ENCODE results near the gene RBM27.
"Not testable (repeated sequence)": the region's sequence is repeated elsewhere in the genome, so short reads cannot be mapped to it uniquely, and the experiment has no call there.

The RBM27 gene, protein sequence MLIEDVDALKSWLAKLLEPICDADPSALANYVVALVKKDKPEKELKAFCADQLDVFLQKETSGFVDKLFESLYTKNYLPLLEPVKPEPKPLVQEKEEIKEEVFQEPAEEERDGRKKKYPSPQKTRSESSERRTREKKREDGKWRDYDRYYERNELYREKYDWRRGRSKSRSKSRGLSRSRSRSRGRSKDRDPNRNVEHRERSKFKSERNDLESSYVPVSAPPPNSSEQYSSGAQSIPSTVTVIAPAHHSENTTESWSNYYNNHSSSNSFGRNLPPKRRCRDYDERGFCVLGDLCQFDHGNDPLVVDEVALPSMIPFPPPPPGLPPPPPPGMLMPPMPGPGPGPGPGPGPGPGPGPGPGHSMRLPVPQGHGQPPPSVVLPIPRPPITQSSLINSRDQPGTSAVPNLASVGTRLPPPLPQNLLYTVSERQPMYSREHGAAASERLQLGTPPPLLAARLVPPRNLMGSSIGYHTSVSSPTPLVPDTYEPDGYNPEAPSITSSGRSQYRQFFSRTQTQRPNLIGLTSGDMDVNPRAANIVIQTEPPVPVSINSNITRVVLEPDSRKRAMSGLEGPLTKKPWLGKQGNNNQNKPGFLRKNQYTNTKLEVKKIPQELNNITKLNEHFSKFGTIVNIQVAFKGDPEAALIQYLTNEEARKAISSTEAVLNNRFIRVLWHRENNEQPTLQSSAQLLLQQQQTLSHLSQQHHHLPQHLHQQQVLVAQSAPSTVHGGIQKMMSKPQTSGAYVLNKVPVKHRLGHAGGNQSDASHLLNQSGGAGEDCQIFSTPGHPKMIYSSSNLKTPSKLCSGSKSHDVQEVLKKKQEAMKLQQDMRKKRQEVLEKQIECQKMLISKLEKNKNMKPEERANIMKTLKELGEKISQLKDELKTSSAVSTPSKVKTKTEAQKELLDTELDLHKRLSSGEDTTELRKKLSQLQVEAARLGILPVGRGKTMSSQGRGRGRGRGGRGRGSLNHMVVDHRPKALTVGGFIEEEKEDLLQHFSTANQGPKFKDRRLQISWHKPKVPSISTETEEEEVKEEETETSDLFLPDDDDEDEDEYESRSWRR

DNA sequence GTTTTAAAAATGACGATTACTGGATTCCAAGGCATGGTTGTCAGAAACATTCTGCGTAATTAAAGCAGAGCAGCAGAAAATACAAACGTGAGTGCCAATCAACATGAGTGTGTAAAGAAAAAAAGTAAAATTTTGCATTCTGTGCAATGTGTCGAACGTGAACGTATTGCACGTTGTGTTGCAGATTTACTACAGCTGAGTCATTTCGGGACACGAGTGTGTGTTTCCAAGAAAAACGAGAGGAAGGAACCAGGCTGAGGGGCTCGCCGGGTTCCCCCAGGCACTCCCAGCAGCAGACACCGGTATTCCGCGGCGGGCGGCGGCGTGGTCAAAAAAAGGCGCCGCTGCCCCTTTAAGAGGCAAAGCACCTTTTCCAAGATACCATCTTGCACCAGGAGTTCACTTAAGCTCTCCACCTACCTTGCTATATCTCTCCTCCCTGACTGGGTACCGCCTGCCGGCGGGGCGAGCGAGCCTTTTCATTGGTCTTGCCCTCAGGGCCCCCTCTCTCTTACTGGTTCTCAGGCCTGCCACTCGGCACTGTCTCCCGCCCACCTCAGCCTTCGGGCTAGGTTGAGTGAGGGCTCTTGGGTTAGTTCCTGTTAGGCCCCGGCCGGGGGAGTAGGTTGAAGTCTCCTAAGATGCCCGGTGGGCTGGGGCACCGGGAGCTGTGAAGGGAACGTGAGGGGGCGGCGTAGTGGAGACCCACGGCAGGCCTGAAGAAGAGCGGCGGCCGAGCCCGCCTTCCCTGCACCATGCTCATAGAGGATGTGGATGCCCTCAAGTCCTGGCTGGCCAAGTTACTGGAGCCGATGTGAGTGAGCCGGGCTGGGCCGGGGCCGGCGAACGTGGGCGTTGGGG is at the start of gene RBM27:
TSS of gene RBM27 (plus strand) at position 595 of the 861 bp plus-strand sequence. CDS start at position 756, 161 bp downstream.
- DNase-seq (ENCODE audit: low read depth, low spot score): peak; percentile 99

DNA sequence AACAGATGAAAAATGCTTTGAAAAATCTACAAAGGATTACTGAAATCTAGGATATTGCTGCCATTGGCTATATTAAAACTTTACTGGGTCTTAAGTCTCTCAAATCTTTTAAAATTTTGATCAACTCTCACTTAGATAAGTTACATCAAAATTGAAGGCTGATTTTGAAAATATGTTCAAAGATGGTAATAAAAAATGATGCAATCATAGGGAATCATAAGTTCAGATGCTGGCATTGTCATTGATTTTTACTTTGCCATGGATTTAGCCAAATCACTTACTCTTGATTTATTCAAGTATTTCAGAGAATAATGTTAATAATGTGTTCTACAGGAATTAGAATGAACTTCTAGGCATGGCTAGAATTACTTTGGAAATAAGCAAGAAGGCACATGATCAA is 45.1 kb upstream of the RBM27 start:
- no peak for DNase-seq (ENCODE audit: low read depth, low spot score)

DNA sequence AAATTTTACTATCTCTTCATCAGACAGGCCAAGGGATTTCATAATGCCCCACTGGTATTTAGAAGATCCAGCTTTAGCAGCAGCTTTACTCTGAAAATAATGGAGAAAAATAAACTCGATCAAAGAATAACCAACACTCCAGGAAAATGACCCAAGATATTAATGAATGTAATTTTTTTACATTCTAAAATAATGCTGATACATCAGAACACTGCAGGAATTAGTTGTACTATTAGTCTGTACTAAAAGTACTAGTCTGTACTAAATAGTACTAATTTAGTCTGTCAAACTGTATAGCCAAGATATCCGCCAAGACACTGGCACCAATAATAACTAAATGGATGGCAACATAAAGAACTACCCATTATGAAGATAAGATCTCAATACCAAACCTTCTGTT is 39.0 kb upstream of the RBM27 start:
- DNase-seq (ENCODE audit: low read depth, low spot score): no peak

DNA sequence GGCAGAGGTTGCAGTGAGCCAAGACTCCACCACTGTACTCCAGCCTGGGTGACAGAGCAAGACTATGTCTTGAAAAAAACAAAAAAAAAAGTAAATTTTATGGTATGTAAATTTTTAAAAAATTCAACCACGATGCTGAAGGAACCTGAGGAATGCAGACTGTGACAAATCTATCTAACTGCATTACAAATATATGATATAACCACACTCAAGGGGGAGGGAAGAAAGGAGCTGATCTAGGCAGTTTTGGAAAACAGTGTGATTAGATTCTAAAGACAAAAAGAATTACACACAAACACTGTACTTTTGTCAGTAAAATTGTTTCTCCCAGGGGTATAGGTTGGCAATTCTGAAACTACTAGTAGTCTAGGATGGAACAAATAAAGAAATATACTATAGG is 37.9 kb upstream of the RBM27 start:
- peak; percentile 20 for DNase-seq (ENCODE audit: low read depth, low spot score)

DNA sequence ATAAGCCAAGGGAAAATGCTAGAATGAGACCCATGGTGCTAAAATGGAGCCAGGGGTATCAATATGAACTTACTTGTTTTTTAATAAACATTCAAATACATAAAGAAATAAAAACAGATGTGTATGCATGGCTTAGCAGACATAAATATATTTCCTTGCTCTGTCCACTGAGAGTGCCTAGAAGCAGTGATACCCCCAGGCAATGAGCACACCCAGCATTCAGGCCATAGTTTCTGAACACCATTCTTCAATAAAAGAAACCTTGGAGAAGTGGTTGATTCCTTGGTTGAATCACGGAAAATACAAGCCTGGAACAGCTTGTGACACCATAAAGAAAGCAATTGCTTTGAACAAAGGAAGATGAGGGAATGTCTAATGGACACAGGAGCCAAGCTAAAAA is 37.5 kb upstream of the RBM27 start:
- DNase-seq (ENCODE audit: low read depth, low spot score): no peak

DNA sequence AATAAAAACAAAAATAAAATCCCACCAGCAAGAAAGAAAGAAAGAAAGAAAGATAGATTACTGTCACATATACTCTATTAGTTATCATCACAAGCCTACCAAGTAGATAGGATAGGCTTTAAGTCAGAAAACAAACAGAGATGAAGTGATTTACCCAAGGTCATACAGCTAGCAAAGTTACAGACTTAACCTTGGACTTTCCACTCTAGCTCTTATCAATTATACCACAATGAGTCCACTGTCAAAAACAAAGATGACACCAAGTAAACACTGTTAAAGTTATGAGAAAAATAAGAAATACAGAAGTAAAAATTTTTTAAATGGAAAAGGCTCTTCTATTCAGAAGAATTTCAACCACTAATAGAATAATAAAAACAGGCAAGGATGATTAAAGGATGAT is 34.3 kb upstream of the RBM27 start:
- no peak for DNase-seq (ENCODE audit: low read depth, low spot score)

DNA sequence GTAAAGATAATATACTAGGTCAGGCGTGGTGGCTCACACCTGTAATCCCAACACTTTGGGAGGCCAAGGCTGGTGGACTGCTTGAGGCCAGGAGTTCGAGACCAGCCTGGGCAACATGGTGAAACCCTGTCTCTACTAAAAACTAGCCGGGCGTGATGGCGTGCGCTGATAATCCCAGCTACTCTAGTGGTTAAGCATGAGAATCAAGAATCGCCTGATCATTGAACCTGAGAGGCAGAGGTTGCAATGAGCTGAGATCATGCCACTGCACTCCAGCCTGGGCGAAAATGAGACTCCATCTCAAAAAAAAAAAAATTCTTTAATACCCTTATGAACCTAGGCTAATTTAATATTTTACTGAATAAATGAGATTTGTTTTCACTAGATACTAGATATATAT is 30.4 kb upstream of the RBM27 start:
- not testable (repeated sequence) for DNase-seq (ENCODE audit: low read depth, low spot score)

DNA sequence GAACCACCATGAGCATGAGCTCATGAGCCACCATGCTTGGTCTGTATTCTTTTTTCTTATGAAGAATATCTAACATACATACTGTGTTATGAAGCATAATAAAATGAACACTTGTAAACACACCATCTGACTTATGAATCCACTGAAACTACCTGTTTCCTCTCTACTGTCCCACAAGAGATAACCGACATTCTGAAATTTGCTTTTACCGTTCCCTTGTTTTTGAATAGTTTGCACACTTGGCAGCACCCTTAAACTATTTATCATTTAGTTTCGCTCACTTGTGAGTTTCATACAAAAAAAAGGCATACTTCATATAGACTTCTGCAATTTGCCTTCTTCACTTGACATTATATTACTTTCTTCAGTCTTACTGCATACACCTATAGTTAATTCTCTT is 29.8 kb upstream of the RBM27 start:
- no peak for DNase-seq (ENCODE audit: low read depth, low spot score)

DNA sequence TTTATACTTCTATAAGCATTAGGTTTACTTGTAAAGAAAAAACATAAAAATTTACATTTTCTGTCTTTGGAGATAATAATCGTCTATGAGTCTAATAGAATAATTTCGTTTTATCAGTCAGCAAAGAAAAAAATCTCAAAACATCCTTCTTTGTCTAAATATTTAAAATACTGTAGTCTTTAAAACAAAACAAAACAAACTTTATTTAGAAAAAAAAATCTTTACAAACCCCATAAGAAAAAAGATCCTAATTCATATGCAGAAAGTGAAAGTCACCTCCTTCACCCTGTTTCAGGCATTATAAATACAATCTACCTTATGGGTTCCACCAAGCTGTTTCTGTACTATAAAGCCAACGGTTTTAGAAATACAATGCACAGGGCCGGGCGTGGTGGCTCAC is 26.6 kb upstream of the RBM27 start:
- DNase-seq (ENCODE audit: low read depth, low spot score): no peak

DNA sequence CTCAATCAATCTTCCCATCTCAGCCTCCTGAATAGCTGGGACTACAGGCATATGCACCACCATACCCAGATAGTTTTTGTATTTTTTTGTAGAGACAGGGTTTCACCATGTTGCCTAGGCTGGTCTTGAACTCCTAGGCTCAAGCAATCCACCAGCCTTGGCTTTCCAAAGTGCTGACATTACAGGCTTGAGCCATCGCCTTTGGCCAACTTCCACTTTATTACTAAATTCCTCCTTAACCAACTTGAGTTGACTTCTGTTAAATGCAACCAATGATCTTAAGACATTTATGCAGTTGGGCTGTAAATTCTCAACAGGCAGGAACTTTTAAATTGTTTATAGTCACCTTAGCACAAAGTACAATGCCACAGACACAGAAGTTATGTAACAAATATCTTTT is 23.7 kb upstream of the RBM27 start:
- no peak for DNase-seq (ENCODE audit: low read depth, low spot score)

DNA sequence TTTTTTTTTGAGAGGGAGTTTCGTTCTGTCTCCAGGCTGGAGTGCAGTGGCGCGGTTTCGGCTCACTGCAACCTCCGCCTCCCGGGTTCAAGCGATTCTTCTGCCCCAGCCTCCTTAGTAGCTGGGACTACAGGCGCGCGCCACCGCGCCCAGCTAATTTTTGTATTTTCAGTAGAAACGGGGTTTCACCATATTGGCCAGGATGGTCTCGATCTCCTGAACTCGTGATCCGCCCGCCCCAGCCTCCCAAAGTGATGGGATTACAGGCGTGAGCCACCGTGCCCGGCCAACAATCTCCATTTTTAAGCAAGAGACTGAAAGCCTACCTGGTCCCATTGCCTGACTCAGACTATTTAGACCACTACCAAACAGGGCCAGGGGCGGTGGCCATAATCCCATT is 20.0 kb upstream of the RBM27 start:
- DNase-seq (ENCODE audit: low read depth, low spot score): not testable (repeated sequence)

DNA sequence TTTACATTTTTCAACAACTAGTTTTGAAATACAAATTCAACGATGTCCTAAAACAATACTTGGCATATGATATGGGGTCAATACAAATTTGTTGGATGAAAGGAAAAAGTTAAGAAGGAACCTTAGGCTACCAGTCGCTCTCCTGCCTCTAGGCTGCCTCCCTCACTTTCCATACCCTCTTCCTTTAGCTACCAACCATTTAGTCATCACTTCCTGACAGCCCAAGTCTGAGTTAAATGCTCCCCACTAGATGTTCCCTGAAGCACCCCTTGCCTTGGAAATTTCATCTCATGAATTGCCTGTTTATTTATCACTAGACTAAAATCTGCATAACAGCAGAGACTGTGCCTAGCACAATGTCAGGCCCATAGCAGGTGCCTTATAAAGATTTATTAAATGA is 18.2 kb upstream of the RBM27 start:
- DNase-seq (ENCODE audit: low read depth, low spot score): no peak

DNA sequence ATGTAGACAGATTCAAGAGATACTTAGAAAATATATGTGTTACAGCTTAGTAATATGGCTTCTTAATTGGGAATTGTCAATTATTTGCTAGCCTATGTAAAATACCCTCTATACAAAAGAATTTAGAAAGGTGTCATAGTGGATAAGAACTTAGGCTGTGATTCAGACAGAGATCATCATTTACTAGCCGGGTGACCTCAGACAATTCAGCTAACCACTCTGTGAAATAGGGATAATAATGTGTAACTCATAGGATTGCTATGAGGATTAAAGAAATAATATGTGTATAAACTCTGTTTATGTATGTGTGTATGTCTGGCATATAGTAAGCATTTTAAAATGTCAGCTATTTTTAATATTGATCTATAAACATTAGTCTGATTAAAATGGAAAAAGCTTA is 15.0 kb upstream of the RBM27 start:
- peak; percentile 35 for DNase-seq (ENCODE audit: low read depth, low spot score)

DNA sequence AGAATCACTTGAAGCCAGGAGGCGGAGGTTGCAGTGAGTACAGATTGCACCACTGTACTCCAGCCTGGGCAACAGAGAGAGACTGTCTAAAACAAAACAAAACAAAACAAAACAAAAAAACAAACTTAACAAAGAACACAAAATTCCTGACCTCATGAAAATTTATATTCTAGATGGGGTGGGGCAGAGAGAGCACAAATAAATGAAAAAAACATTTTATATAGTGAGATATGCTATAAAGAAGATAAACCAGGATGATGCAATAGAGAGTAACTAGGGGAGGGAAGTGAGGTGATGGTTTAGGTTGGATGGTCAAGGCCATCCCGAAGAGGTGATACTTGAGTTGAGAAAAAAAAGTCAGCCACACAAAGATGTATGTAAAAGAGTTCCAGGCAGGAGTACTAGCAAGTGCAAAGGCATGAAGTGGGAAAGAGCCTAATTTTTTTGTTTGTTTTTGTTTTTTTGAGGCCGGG is 10.8 kb upstream of the RBM27 start:
- no peak for DNase-seq (ENCODE audit: low read depth, low spot score)

DNA sequence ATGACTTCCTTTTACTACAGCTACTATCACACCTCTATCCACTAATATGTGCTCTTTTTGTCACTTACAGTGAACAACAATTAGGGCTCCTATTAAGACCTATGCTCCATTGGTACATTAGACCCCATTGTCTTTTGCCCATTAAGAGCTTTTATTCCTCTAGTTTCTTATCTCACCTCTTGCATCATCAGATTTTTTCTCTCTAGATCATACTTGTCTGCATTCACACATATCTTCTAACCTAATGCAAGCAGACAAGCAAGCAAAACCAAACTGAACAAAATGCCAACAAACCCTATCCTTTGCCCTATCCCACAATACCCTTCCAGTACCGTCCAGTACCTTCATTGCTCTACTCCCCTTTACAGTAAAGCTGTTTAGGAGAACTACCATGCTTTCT is 10.1 kb upstream of the RBM27 start:
- DNase-seq (ENCODE audit: low read depth, low spot score): no peak

DNA sequence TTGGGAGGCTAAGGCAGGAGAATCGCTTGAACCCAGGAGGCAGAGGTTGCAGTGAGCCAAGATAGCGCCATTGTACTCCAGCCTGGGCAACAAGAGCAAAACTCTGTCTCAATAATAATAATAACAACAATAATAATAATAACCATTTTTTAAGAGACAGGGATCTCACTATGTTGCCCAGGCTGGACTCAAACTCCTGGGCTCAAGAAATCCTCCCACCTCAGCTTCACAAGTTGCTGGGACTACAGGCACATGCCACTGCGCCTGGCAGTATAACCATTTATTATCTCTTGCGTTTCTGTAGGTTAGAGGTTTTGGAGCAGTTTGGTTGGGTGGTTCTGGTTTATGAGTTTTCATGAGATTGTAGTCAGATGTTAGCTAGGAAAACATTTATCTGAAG is 8.4 kb upstream of the RBM27 start:
- DNase-seq (ENCODE audit: low read depth, low spot score): not testable (repeated sequence)

DNA sequence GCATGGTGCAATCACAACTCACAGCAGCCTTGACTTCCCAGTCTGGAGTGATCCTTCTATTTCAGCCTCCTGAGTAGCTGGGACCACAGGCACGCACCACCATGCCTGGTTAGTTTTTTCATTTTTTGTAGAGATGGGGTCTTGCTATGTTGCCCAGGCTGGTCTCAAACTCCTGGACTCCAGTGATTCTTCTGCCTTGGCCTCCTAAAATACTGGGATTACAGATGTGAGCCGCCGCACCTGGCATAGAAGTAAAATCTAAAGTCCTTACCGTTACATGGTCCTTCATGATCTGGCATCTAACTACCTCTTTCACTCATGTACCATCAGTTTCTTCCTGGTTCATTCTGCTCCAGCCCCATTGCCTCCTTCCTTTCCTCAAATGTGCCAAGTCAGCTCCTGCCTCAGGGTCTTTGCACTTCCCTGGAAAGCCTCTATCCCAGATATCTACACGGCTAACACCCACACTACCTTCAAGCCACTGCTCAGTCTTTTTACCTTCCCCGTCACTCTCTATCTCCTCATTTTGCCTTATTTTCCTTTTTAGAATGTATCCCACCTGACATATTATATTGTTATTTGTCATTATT is 6.9 kb upstream of the RBM27 start:
- no peak for DNase-seq (ENCODE audit: low read depth, low spot score)

DNA sequence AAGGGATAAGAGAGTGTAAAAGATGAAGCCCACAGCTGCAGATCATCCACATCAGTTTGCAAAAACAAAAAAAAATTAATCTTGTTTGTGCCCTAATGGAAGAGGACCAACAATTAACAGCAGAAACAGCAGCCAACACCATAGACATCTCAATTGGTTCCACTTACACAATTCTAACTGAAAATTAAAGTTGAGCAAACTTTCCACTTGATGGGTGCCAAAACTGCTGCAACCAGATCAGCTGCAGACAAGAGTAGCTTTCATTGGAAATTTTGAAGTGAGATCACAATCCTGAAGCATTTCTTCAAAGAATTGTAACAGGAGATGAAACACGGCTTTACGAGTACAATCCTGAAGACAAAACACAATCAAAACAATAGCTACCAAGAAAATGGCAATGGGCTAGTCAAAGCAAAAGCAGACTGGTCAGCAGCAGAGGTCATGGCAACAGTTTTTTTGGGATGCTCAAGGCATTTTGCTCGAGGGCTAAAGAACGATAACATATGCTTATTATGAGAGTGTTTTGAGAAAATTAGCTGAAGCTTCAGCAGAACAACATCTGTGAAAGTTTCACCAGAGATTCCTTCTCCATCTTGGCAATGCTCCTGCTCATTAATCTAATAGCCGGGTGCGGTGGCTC is 4.1 kb upstream of the RBM27 start:
- no peak for DNase-seq (ENCODE audit: low read depth, low spot score)

DNA sequence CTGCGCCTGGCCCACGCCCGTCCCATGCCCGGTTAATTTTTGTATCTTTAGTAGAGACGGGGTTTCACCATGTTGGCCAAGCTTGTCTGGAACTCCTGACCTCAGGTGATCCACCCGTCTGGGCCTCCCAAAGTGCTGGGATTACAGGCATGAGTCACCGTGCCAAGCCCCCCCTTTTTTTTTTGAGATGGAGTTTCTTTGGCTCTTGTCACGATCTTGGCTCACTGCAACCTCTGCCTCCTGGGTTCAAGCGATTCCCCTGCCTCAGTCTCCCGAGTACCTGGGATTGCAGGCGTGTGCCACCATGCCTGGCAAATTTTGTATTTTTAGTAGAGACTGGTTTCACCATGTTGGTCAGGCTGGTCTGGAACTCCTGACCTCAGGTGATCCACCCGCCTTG is 1.6 kb upstream of the RBM27 start:
- not testable (repeated sequence) for DNase-seq (ENCODE audit: low read depth, low spot score)

DNA sequence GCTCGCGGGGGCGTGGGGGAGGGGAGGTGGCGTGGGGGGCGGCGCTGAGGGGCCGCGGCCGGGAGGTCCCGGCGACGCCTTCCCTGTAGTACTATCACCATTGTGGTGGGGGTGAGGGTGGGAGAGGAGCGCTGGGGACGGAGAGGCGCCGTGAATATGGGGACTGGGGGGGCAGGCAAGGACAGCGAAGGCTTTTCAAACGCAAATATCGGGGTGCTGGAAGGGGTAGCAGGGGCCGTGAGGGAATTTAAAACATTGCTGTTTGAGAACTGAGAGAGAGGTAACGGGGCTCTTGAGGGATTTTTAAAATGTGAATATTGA is 427 bp downstream of the RBM27 start:
- DNase-seq (ENCODE audit: low read depth, low spot score): no peak

All from astrocyte of the hippocampus (primary cell).